Measurements from ENCODE around the gene ATAD1.

DNA sequence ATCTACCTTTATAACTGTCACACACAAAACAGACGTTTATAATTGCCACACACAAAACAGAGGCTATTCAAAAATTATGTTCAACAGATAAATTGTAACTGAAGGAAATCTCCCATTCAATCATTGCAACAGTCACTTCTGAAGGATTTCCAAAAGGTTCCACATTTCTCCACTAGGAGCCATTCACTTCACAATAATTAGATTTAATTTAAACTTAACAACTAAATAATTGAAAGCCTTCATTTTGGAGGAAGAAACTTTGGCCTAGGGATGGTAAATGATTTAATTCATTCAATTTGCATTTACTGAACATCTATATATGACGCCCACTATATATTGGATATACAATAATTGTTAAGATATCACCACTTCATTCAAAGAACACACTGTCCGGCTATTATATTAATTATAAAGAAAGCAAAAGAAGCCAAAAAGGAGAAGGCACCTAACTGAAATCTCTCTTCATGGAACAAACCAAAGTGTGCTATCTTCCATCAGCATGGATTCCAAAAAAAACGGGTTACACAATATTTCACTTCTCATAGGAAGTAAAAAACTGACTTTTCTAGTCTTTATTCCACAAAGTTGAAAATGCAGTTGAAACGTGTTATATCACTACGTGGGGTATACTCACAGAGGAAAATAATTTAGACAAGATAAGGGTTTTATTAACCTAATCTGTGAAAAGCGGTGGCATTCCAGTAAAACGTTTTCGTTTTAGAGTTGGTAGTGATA is 1.7 kb downstream of the ATAD1 start:
- TF ChIP-seq POLR2A (IDR thresholded peaks at IDR 0.05; ENCODE audit: low read depth, low read length) (no peak), POLR2AphosphoS5 (IDR thresholded peaks at IDR 0.05; ENCODE audit: low read depth, low read length) (no peak), SPI1 (IDR thresholded peaks at IDR 0.05; ENCODE audit: low read depth, low read length) (no peak)

All from GM12891 (cell line).